Astrocyte (in vitro differentiated cells and primary cell): ENCODE results near the gene TOM1L1. TPM values are rescaled to one million over a fixed set of nuclear protein-coding genes. Genes with fewer than 3 reads are reported as not detected.

ENCODE experiments used
- DNase-seq: peaks from one replicate; pipeline ENCODE4 v3.0.0-alpha.2; 2010; ENCODE audit warnings: low read depth
- FAIRE-seq: peaks from 2 replicates; lab custom pipeline; 2011; peaks lifted over from hg19 to GRCh38; lab: Jason Lieb, UNC
- H2AFZ ChIP-seq: 2 replicates; pipeline ENCODE4 v1.6.0; 2012; ENCODE audit warnings: low read depth, low read length, inconsistent platforms
- H3K27ac ChIP-seq: 2 replicates; pipeline ENCODE4 v1.5.1; 2011; ENCODE audit warnings: low read depth, low read length, inconsistent platforms
- H3K27me3 ChIP-seq: 2 replicates; pipeline ENCODE4 v1.6.0; 2011; ENCODE audit warnings: low read length, inconsistent platforms; ENCODE audit not compliant: insufficient read depth
- H3K36me3 ChIP-seq: 2 replicates; pipeline ENCODE4 v1.5.1; 2011; ENCODE audit warnings: low read length, inconsistent platforms; ENCODE audit not compliant: insufficient read depth
- H3K4me1 ChIP-seq: 2 replicates; pipeline ENCODE4 v1.5.1; 2011; ENCODE audit warnings: low read length, inconsistent platforms; ENCODE audit not compliant: insufficient read depth
- H3K4me2 ChIP-seq: 2 replicates; pipeline ENCODE4 v1.6.0; 2012; ENCODE audit warnings: low read length, inconsistent platforms
- H3K4me3 ChIP-seq: 2 replicates; pipeline ENCODE4 v1.5.1; 2011; ENCODE audit warnings: low read depth, mild to moderate bottlenecking, low read length, inconsistent platforms; ENCODE audit not compliant: insufficient read depth
- H3K79me2 ChIP-seq: 2 replicates; pipeline ENCODE4 v1.6.0; 2012; ENCODE audit warnings: mild to moderate bottlenecking, low read length, inconsistent platforms; ENCODE audit not compliant: insufficient read depth
- H3K9ac ChIP-seq: 2 replicates; pipeline ENCODE4 v1.6.0; 2012; ENCODE audit warnings: mild to moderate bottlenecking, low read length, inconsistent platforms
- H3K9me3 ChIP-seq: 2 replicates; pipeline ENCODE4 v1.5.1; 2012; ENCODE audit warnings: low read depth, mild to moderate bottlenecking, low read length, inconsistent platforms; ENCODE audit not compliant: insufficient read depth
- H4K20me1 ChIP-seq: 2 replicates; pipeline ENCODE4 v1.6.0; 2012; ENCODE audit warnings: low read length, inconsistent platforms; ENCODE audit not compliant: insufficient read depth
- H3K27ac Mint-ChIP-seq: one replicate; pipeline ENCODE4 v1.8.0; 2021; ENCODE audit warnings: mild to moderate bottlenecking, mixed read lengths; ENCODE audit not compliant: unreplicated experiment
- H3K27me3 Mint-ChIP-seq: one replicate; pipeline ENCODE4 v1.8.0; 2021; ENCODE audit warnings: low read depth, mixed read lengths; ENCODE audit not compliant: unreplicated experiment
- H3K36me3 Mint-ChIP-seq: one replicate; pipeline ENCODE4 v1.8.0; 2021; ENCODE audit warnings: low read depth, mixed read lengths; ENCODE audit not compliant: unreplicated experiment
- H3K4me1 Mint-ChIP-seq: one replicate; pipeline ENCODE4 v1.8.0; 2021; ENCODE audit warnings: low read depth, mixed read lengths; ENCODE audit not compliant: unreplicated experiment
- H3K4me3 Mint-ChIP-seq: one replicate; pipeline ENCODE4 v1.8.0; 2021; ENCODE audit warnings: mild to moderate bottlenecking, moderate library complexity, mixed read lengths; ENCODE audit not compliant: unreplicated experiment
- H3K9me3 Mint-ChIP-seq: one replicate; pipeline ENCODE4 v1.8.0; 2021; ENCODE audit warnings: mild to moderate bottlenecking, mixed read lengths; ENCODE audit not compliant: unreplicated experiment
- EZH2 ChIP-seq: IDR thresholded peaks from 2 replicates; pipeline ENCODE4 v1.6.1; 2012; ENCODE audit warnings: mild to moderate bottlenecking, low read length, inconsistent platforms; ENCODE audit not compliant: insufficient read depth
- total RNA-seq: library from RNA; stranded (reverse); gene quantifications from 2 replicates; pipeline ENCODE4 v1.2.1, GENCODE V29; 2021
- TF ChIP-seq, protein P1 (sequence below): IDR thresholded peaks from 2 replicates; pipeline ENCODE4 v1.5.1; 2011; ENCODE audit warnings: low read depth, mild to moderate bottlenecking, inconsistent platforms, low read length, moderate library complexity; ENCODE audit not compliant: insufficient read depth

TOM1L1 gene
- total RNA-seq, 1 donor from 2014 or later, result 27.1 TPM

- Mint-ChIP-seq H3K27me3 (no peaks in the 10 kb centered on the region), H3K4me1 (peaks cover 7% of the 10 kb centered on the region), H3K36me3 (peaks cover 5% of the 10 kb centered on the region), H3K27ac (no peak overlapping the region), H3K9me3 (peaks cover 4% of the 10 kb centered on the region), H3K4me3 (no peak overlapping the region)
- no peaks in the 10 kb centered on the region for H3K36me3 ChIP-seq
- DNase-seq, result no peak
- no peak overlapping the region for H3K27ac ChIP-seq
- H3K9me3 ChIP-seq, result no peaks in the 10 kb centered on the region
- no peak overlapping the region for H3K4me2 ChIP-seq
- no peaks in the 10 kb centered on the region for H4K20me1 ChIP-seq
- FAIRE-seq, result no peak
- no peaks in the 10 kb centered on the region for H3K27me3 ChIP-seq
- H3K4me1 ChIP-seq, result no peaks in the 10 kb centered on the region
- H2AFZ ChIP-seq, result no peak overlapping the region
- H3K4me3 ChIP-seq, result no peak overlapping the region
- TF ChIP-seq, protein P1, sequence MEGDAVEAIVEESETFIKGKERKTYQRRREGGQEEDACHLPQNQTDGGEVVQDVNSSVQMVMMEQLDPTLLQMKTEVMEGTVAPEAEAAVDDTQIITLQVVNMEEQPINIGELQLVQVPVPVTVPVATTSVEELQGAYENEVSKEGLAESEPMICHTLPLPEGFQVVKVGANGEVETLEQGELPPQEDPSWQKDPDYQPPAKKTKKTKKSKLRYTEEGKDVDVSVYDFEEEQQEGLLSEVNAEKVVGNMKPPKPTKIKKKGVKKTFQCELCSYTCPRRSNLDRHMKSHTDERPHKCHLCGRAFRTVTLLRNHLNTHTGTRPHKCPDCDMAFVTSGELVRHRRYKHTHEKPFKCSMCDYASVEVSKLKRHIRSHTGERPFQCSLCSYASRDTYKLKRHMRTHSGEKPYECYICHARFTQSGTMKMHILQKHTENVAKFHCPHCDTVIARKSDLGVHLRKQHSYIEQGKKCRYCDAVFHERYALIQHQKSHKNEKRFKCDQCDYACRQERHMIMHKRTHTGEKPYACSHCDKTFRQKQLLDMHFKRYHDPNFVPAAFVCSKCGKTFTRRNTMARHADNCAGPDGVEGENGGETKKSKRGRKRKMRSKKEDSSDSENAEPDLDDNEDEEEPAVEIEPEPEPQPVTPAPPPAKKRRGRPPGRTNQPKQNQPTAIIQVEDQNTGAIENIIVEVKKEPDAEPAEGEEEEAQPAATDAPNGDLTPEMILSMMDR, result no peak
- TF ChIP-seq EZH2, result no peak
- no peak overlapping the region for H3K9ac ChIP-seq
- peaks cover 37% of the 10 kb centered on the region for H3K79me2 ChIP-seq
Measured at GRCh38 chr17:54980375-54980774, 79.7 kb downstream of the TOM1L1 start.

DNA sequence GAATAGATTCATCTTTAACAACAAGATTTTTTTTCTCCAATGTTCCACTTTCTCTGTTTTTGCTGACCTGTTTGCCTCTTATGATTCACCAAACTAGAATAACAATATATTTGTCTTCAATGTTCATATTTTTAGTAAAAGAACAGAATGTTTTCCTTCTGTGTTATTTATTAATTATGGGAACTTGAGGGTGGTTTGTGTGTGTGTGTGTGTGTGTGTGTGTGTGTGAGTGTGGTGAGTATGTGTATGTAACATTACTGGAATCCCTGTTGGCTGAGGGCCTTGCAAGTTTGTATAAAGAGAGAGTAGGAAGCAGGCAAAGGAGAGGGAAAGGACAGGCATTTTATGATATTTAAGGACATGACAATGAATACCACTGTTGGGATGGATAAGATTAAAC, 81.7 kb downstream of the TOM1L1 start:
- Histone ChIP-seq H3K4me1 (no peaks in the 10 kb centered on the region), H3K36me3 (peaks cover 3% of the 10 kb centered on the region), H3K4me2 (no peak overlapping the region), H3K79me2 (peaks cover 25% of the 10 kb centered on the region), H3K9me3 (no peaks in the 10 kb centered on the region), H3K4me3 (no peak overlapping the region), H3K27me3 (no peaks in the 10 kb centered on the region), H2AFZ (no peak overlapping the region), H4K20me1 (no peaks in the 10 kb centered on the region), H3K27ac (no peak overlapping the region), H3K9ac (no peak overlapping the region)
- peak; percentile 72 for DNase-seq
- FAIRE-seq, result peak; percentile 9
- Mint-ChIP-seq H3K9me3 (peaks cover 4% of the 10 kb centered on the region), H3K36me3 (peaks cover 5% of the 10 kb centered on the region), H3K27me3 (no peaks in the 10 kb centered on the region), H3K4me1 (peaks cover 7% of the 10 kb centered on the region), H3K27ac (no peak overlapping the region), H3K4me3 (no peak overlapping the region)
- TF ChIP-seq, protein P1, result no peak
- no peak for TF ChIP-seq EZH2

DNA sequence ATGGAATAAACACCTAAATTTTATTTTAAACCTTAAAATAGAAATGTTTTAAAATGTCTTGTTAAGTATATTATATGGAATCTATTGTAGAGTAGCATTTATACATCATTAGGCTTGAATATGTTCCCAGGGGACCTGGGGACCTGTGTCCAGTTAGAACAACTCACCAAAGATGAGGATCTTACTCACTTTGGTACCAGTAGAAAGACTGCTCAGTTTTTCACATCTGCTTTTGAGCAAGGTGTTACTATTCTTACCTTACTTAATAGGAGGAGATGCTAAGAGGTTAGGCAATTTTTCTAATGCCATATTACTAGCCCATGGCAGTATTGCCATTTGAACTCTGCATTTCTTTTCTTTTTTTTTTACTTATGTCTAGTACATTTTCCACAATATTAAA, 82.6 kb downstream of the TOM1L1 start:
- Histone ChIP-seq H3K4me3 (no peak overlapping the region), H3K27ac (no peak overlapping the region), H3K79me2 (peaks cover 18% of the 10 kb centered on the region), H4K20me1 (no peaks in the 10 kb centered on the region), H3K9ac (no peak overlapping the region), H3K4me1 (no peaks in the 10 kb centered on the region), H3K27me3 (no peaks in the 10 kb centered on the region), H3K36me3 (peaks cover 3% of the 10 kb centered on the region), H2AFZ (no peak overlapping the region), H3K4me2 (no peak overlapping the region), H3K9me3 (no peaks in the 10 kb centered on the region)
- Mint-ChIP-seq H3K4me1 (peaks cover 7% of the 10 kb centered on the region), H3K27me3 (no peaks in the 10 kb centered on the region), H3K27ac (no peak overlapping the region), H3K36me3 (peaks cover 5% of the 10 kb centered on the region), H3K9me3 (peaks cover 4% of the 10 kb centered on the region), H3K4me3 (no peak overlapping the region)
- DNase-seq, result no peak
- TF ChIP-seq EZH2, result no peak
- FAIRE-seq, result no peak
